ENCODE results near the gene MEGF11.

GRCh38 chr15:65870889-65871533, 382.5 kb downstream of the MEGF11 start:
- TF ChIP-seq, protein P1, sequence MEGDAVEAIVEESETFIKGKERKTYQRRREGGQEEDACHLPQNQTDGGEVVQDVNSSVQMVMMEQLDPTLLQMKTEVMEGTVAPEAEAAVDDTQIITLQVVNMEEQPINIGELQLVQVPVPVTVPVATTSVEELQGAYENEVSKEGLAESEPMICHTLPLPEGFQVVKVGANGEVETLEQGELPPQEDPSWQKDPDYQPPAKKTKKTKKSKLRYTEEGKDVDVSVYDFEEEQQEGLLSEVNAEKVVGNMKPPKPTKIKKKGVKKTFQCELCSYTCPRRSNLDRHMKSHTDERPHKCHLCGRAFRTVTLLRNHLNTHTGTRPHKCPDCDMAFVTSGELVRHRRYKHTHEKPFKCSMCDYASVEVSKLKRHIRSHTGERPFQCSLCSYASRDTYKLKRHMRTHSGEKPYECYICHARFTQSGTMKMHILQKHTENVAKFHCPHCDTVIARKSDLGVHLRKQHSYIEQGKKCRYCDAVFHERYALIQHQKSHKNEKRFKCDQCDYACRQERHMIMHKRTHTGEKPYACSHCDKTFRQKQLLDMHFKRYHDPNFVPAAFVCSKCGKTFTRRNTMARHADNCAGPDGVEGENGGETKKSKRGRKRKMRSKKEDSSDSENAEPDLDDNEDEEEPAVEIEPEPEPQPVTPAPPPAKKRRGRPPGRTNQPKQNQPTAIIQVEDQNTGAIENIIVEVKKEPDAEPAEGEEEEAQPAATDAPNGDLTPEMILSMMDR (conservative IDR thresholded peaks at IDR 0.05; ENCODE audit: low read length): no peak
- no peak for TF ChIP-seq EZH2phosphoT487 (IDR thresholded peaks at IDR 0.05; ENCODE audit: borderline replicate concordance)
